ENCODE results near the gene RMI2. TPM values are rescaled to one million over a fixed set of nuclear protein-coding genes. Genes with fewer than 3 reads are reported as not detected.

RMI2 gene
- total and polyA plus RNA-seq, 7 donors, result 0.36 to 19.3 (median 2.2) TPM

- no peak for TF ChIP-seq EP300 (IDR thresholded peaks at IDR 0.05)
- TF ChIP-seq POLR2A (IDR thresholded peaks at IDR 0.05), result no peak
- no peak for TF ChIP-seq POLR2AphosphoS5 (IDR thresholded peaks at IDR 0.05)
- no peak for TF ChIP-seq CTCF (IDR thresholded peaks at IDR 0.05)
- H3K9me3 ChIP-seq, result no peaks in the 10 kb centered on the region
- no peaks in the 10 kb centered on the region for H3K27me3 ChIP-seq
- WGBS, 2 donors, result 89 to 96% methylated on average over 3 of the region's 3 CpGs
- intact Hi-C loops (cut with DNase I), result no loop called here
- H3K4me1 ChIP-seq, result peaks cover 0 to 3% (median 0%) of the 10 kb centered on the region in 4 donors
- H3K36me3 ChIP-seq, result no peaks in the 10 kb centered on the region
- DNase-seq, result no peak
- H3K4me3 ChIP-seq, result no peak overlapping the region
- H3K27ac ChIP-seq, result no peak overlapping the region
Observed at GRCh38 chr16:11310634-11310977, 34.7 kb upstream of the RMI2 start.

GRCh38 chr16:11310997-11311561, 34.2 kb upstream of the RMI2 start:
- TF ChIP-seq EP300 (IDR thresholded peaks at IDR 0.05), result no peak
- no peak for TF ChIP-seq CTCF (IDR thresholded peaks at IDR 0.05)
- TF ChIP-seq POLR2A (IDR thresholded peaks at IDR 0.05), result no peak
- no peak for TF ChIP-seq POLR2AphosphoS5 (IDR thresholded peaks at IDR 0.05)
- H3K9me3 ChIP-seq, result no peaks in the 10 kb centered on the region
- H3K27me3 ChIP-seq, result no peaks in the 10 kb centered on the region
- H3K27ac ChIP-seq, result no peak overlapping the region
- H3K4me1 ChIP-seq, result peaks cover 0 to 3% (median 0%) of the 10 kb centered on the region in 4 donors
- 54 to 72% methylated on average over 10 of the region's 10 CpGs for WGBS, 2 donors
- no peak for DNase-seq
- H3K36me3 ChIP-seq, result no peaks in the 10 kb centered on the region
- intact Hi-C loops (cut with DNase I), result no loop called here
- H3K4me3 ChIP-seq, result no peak overlapping the region

- H3K36me3 ChIP-seq, result no peaks in the 10 kb centered on the region
- no peaks in the 10 kb centered on the region for H3K9me3 ChIP-seq
- no peak for DNase-seq
- no peaks in the 10 kb centered on the region for H3K27me3 ChIP-seq
- no peak for TF ChIP-seq CTCF (IDR thresholded peaks at IDR 0.05)
- no peak for TF ChIP-seq POLR2AphosphoS5 (IDR thresholded peaks at IDR 0.05)
- WGBS, 2 donors, result 52 to 60% methylated on average over 8 of the region's 8 CpGs
- H3K27ac ChIP-seq, result no peak overlapping the region
- intact Hi-C loops (cut with DNase I), result no loop called here
- H3K4me3 ChIP-seq, result no peak overlapping the region
- H3K4me1 ChIP-seq, result peaks cover 0 to 3% (median 0%) of the 10 kb centered on the region in 4 donors
Observed at GRCh38 chr16:11312718-11313492, 32.4 kb upstream of the RMI2 start.

- Histone ChIP-seq H3K4me3 (no peak overlapping the region), H3K36me3 (no peaks in the 10 kb centered on the region), H3K27ac (no peak overlapping the region), H3K27me3 (no peaks in the 10 kb centered on the region), H3K9me3 (no peaks in the 10 kb centered on the region), H3K4me1 (peaks cover 0 to 3% (median 0%) of the 10 kb centered on the region in 4 donors)
- no peak for TF ChIP-seq POLR2A (IDR thresholded peaks at IDR 0.05)
- no peak for TF ChIP-seq CTCF (IDR thresholded peaks at IDR 0.05)
- intact Hi-C loops (cut with DNase I), result no loop called here
- 95 to 97% methylated on average over 9 of the region's 9 CpGs for WGBS, 2 donors
- DNase-seq, result no peak
Observed at GRCh38 chr16:11313493-11314308, 31.6 kb upstream of the RMI2 start.
